AG04449 (cell line): ENCODE results near the gene SCAP.
A peak's percentile ranks its signal among the peaks of the same experiment; 100 is the strongest.
"Not testable (repeated sequence)": the region's sequence is repeated elsewhere in the genome, so short reads cannot be mapped to it uniquely, and the experiment has no call there.

Experiments
- CTCF ChIA-PET: fragments of 350-600 bp; formaldehyde crosslinking; extraction: SDS; loops from one replicate; lab custom pipeline; 2021; ENCODE audit warnings: antibody characterized with exemption; lab: Yijun Ruan, JAX
- POLR2A ChIA-PET: fragments of 400-600, 350-600 bp; formaldehyde crosslinking; extraction: SDS; loops from one replicate; lab custom pipeline; 2020; ENCODE audit warnings: antibody characterized with exemption, inconsistent platforms; lab: Yijun Ruan, JAX
- DNase-seq: peaks from one replicate; pipeline ENCODE4 v3.0.0-alpha.2; 2010; ENCODE audit warnings: low read depth, low spot score
- H3K4me3 ChIP-seq: 2 replicates; pipeline ENCODE4 v1.5.1; 2011; ENCODE audit warnings: low read depth, mild to moderate bottlenecking, control low read depth, low read length
- TF ChIP-seq, protein P1 (sequence below): IDR thresholded peaks from one replicate; pipeline ENCODE4 v1.5.1; 2011; ENCODE audit warnings: mild to moderate bottlenecking, moderate library complexity, low read length, control low read depth, inconsistent platforms; ENCODE audit not compliant: insufficient read depth; ENCODE audit errors: missing control alignments

SCAP gene

GRCh38 chr3:47476644-47477199 lies 981 bp upstream of the SCAP start:
- TF ChIP-seq, protein P1, sequence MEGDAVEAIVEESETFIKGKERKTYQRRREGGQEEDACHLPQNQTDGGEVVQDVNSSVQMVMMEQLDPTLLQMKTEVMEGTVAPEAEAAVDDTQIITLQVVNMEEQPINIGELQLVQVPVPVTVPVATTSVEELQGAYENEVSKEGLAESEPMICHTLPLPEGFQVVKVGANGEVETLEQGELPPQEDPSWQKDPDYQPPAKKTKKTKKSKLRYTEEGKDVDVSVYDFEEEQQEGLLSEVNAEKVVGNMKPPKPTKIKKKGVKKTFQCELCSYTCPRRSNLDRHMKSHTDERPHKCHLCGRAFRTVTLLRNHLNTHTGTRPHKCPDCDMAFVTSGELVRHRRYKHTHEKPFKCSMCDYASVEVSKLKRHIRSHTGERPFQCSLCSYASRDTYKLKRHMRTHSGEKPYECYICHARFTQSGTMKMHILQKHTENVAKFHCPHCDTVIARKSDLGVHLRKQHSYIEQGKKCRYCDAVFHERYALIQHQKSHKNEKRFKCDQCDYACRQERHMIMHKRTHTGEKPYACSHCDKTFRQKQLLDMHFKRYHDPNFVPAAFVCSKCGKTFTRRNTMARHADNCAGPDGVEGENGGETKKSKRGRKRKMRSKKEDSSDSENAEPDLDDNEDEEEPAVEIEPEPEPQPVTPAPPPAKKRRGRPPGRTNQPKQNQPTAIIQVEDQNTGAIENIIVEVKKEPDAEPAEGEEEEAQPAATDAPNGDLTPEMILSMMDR: no peak
- POLR2A ChIA-PET: interaction anchor here (1.9 kb wide), 1 partner anchor 55 kb away, joined by 5 read pairs; no protein-coding TSS in a partner anchor
- CTCF ChIA-PET: interaction anchor here (0.6 to 3.0 kb wide), 13 partner anchors 10 to 287 kb away, joined by 3 to 35 read pairs (median 3); no protein-coding TSS in a partner anchor
- peak overlapping the region; percentile 84 for H3K4me3 ChIP-seq
- no peak for DNase-seq

GRCh38 chr3:47476330-47476626 lies 537 bp upstream of the SCAP start:
- ChIA-PET CTCF (interaction anchor here (0.6 to 3.0 kb wide), 13 partner anchors 10 to 288 kb away, joined by 3 to 35 read pairs (median 3); no protein-coding TSS in a partner anchor), POLR2A (interaction anchor here (1.9 kb wide), 1 partner anchor 55 kb away, joined by 5 read pairs; no protein-coding TSS in a partner anchor)
- no peak for DNase-seq
- TF ChIP-seq, protein P1: no peak
- H3K4me3 ChIP-seq: peak overlapping the region; percentile 84

GRCh38 chr3:47475029-47475569 lies 642 bp downstream of the SCAP start:
- H3K4me3 ChIP-seq: peak overlapping the region; percentile 84
- no peak for DNase-seq
- ChIA-PET POLR2A (interaction anchor here (1.9 kb wide), 1 partner anchor 54 kb away, joined by 5 read pairs; no protein-coding TSS in a partner anchor), CTCF (interaction anchor here (0.7 to 3.0 kb wide), 11 partner anchors 9 to 54 kb away, joined by 3 to 35 read pairs (median 6); no protein-coding TSS in a partner anchor)
- TF ChIP-seq, protein P1: no peak

- ChIA-PET POLR2A (no interaction called here), CTCF (interaction anchor here (0.7 to 1.7 kb wide), 4 partner anchors 11 to 52 kb away, joined by 3 to 7 read pairs (median 4); no protein-coding TSS in a partner anchor)
- no peak overlapping the region; the same call in 1 of the 2 replicates for H3K4me3 ChIP-seq
- DNase-seq: no peak
- TF ChIP-seq, protein P1: no peak
These were observed 2.4 kb downstream of the SCAP start for GRCh38 chr3:47473391-47473790.

DNA sequence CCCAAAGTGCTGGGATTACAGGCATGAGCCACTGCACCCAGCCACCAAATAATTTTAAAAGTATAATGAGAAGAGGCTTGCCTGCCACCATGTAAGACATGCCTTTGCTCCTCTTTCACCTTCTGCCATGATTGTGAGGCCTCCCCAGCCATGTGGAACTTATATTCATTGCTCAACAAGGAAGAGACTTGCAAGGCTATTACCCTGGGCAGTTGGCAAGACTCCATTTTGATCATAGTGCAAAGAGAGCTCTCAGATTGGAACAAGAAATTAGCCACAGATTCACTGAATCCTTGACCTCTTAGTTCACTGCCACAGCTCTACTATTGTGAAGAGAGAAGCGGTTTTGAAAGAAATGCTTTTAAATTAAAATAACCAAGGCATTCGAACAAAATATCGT lies 6.1 kb downstream of the SCAP start:
- CTCF ChIA-PET: interaction anchor here (1.3 kb wide), 1 partner anchor 13 kb away, joined by 3 read pairs; no protein-coding TSS in a partner anchor
- DNase-seq: no peak
- TF ChIP-seq, protein P1: no peak
- POLR2A ChIA-PET: no interaction called here
- H3K4me3 ChIP-seq: no peak overlapping the region

- CTCF ChIA-PET, H3K4me3 ChIP-seq, DNase-seq, POLR2A ChIA-PET: not testable (repeated sequence)
These were observed 7.4 kb downstream of the SCAP start for GRCh38 chr3:47468315-47468714.

- ChIA-PET POLR2A (no interaction called here), CTCF (interaction anchor here (1.5 kb wide), 1 partner anchor 58 kb away, joined by 3 read pairs; no protein-coding TSS in a partner anchor)
These were observed 11.2 kb downstream of the SCAP start for GRCh38 chr3:47464588-47464987.

DNA sequence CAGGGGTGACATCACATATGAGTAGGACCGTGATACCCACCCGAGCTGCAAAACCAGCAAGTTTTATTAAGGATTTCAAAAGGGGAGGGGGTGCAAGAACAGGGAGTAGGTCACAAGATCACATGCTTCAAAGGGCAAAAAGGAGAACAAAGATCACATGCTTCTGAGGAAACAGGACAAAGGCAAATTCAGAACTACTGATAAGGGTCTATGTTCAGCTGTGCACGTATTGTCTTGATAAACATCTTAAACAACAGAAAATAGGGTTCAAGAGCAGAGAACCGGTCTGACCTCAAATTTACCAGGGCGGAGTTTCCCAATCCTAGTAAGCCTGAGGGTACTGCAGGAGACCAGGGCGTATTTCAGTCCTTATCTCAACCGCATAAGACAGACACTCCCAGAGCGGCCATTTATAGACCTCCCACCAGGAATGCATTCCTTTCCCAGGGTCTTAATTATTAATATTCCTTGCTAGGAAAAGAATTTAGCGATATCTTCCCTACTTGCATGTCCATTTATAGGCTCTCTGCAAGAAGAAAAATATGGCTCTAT lies 16.1 kb downstream of the SCAP start:
- H3K4me3 ChIP-seq, DNase-seq, POLR2A ChIA-PET: not testable (repeated sequence)
- CTCF ChIA-PET: interaction anchor here (2.1 to 2.2 kb wide), 2 partner anchors 11 to 16 kb away, joined by 6 read pairs; partner anchors contain the start of gene SCAP

More at GRCh38 chr3:47464588-47464987, 11.2 kb downstream of the SCAP start:
- DNase-seq: no peak
- H3K4me3 ChIP-seq: no peak overlapping the region
- TF ChIP-seq, protein P1: no peak
